K562 treated with DMSO at 1 percent for 48 hours (cell line): Measurements from ENCODE around the gene UTP11. TPM values are rescaled to one million over a fixed set of nuclear protein-coding genes. Genes with fewer than 3 reads are reported as not detected.

Source experiments
- total RNA-seq: library from RNA; unstranded; fragments of 300-600 nt; gene quantifications from 2 replicates; pipeline ENCODE4 v1.2.3, GENCODE V29; 2022; ENCODE audit warnings: low replicate concordance; ENCODE audit errors: extremely low read depth

Gene UTP11, protein sequence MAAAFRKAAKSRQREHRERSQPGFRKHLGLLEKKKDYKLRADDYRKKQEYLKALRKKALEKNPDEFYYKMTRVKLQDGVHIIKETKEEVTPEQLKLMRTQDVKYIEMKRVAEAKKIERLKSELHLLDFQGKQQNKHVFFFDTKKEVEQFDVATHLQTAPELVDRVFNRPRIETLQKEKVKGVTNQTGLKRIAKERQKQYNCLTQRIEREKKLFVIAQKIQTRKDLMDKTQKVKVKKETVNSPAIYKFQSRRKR
- total RNA-seq, result not detected in 2 replicates

DNA sequence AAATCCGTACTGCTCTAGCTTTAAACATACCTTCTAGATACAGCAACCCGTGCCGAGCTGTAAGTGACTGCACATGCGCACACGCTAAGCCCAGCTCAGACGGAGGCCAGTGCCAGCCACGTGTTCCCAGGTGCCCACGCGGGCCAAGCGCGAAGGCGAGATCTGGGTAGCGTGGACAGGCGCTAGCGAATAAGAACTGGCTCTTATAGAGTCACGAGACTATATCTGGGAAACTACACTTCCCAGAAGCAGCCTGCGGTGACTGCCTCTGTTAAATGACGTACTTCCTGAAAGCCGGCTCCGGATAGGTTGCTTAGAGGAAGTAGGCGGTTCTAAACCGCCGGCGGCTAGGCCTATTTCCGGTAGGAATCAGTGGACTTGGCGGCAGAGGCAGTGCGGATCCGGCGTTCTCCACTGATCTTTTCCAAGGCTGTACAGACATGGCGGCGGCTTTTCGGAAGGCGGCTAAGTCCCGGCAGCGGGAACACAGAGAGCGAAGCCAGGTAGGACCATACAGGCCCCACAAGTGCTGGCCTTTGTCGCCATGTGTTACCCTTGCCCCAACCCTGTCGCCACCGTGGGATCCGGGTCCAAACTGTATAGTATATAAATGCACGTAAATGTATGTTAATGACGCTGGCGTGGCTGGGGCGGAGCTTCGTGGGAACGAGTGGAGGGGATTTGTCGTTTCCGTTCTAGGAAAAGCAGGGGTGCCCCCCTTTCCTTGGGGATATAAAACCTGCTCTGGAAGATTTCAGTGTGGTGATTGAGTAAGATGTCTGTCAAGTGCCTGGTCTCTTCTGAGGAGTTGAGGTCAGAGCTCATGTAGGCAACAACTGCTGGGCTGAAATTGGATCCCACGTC lies at the start of gene UTP11:
Gene UTP11, plus strand, starts transcription at position 372 of the 864 bp plus-strand sequence. Its CDS starts 69 bp downstream, at position 441.

GRCh38 chr1:38005195-38006007 lies 7.1 kb upstream of the UTP11 start, which contains the start of gene FHL3:
FHL3 (minus strand) TSS chr1:38005514; CDS start chr1:37999412, 6,102 bp downstream.

GRCh38 chr1:38046333-38046883 lies 33.9 kb downstream of the UTP11 start, which contains the start of gene POU3F1:
POU3F1 (minus strand) TSS chr1:38046793; CDS start chr1:38046743, 50 bp downstream.

Other genes starting within 250 kb of the UTP11 start
- gene EPHA10, start 247.6 kb upstream of the UTP11 start, total RNA-seq, result not detected in 2 replicates
- not detected in 2 replicates for gene MANEAL, start 218.9 kb upstream of the UTP11 start, total RNA-seq
- not detected in 2 replicates for gene C1orf122, start 204.9 kb upstream of the UTP11 start, total RNA-seq
- gene YRDC, start 204.5 kb upstream of the UTP11 start, total RNA-seq, result not detected in 2 replicates
- not detected in 2 replicates for gene MTF1, start 153.1 kb upstream of the UTP11 start, total RNA-seq
- not detected in 2 replicates for gene INPP5B, start 65.7 kb upstream of the UTP11 start, total RNA-seq
- not detected in 2 replicates for gene SF3A3, start 22.7 kb upstream of the UTP11 start, total RNA-seq
- 340 TPM in 1 of 2 replicates, not detected in the other for gene FHL3, start 7.2 kb upstream of the UTP11 start, total RNA-seq
- not detected in 2 replicates for gene POU3F1, start 34.1 kb downstream of the UTP11 start, total RNA-seq